Sciatic nerve (tissue), 2 donors: ENCODE data around the gene USP17L17. TPM values are rescaled to one million over a fixed set of nuclear protein-coding genes. Genes with fewer than 3 reads are reported as not detected.
"Not testable (repeated sequence)": the region's sequence is repeated elsewhere in the genome, so short reads cannot be mapped to it uniquely, and the experiment has no call there.

Experiments used
- ATAC-seq: fragments of 200-7000 bp; cut with Tn5 transposase; one replicate; pipeline ENCODE4 v1.9.1; 2020; ENCODE audit warnings: mild to moderate bottlenecking, moderate library complexity
- DNase-seq: peaks from one replicate; pipeline ENCODE4 v3.0.0-alpha.2; 2020; ENCODE audit warnings: low spot score
- intact Hi-C: fragments of 100-400 bp; cut with DNase I; formaldehyde crosslinking; loops from one replicate; pipeline ENCODE4 v1.14.2; 2022
- total RNA-seq: library from RNA; stranded (reverse); fragmentation: NEBNext Ultra II Directional; extraction: Animal tissue kit (Norgen Biotek cat#: 25700); gene quantifications from one replicate; pipeline ENCODE4 v1.2.1, GENCODE V29; 2021
- donor health status: DM: no; HTN: no; CAD: no.
- donor health status: DM: no; HTN: no; CAD: no.

Gene USP17L17
- not detected for total RNA-seq

DNA sequence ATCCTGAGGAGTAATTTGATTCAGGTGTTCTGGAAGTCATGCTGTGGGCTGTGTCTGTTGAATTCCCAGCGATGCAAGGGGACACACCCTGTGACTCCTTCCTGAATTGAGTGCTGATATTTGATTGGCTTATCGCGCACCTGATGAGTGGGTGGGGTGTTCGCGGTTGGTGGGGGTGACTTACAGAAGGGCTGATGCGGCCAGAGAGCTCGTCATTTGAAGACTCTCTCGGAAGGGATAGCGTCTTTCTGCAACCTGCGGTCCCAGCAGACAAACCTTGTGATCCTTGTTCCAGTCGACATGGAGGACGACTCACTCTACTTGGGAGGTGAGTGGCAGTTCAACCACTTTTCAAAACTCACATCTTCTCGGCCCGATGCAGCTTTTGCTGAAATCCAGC, at the start of gene USP17L17:
Gene USP17L17 (plus strand): TSS at position 301 of the 400 bp plus-strand sequence. CDS start 0 bp downstream, at position 301.
- ATAC-seq, DNase-seq: not testable (repeated sequence)

GRCh38 chr4:9210357-9210756, 33.3 kb upstream of the USP17L17 start, which contains the start of gene USP17L10:
TSS of gene USP17L10 (plus strand) at chr4:9210657. CDS start at chr4:9210657, 0 bp downstream.
- intact Hi-C loops, ATAC-seq, DNase-seq: not testable (repeated sequence)

More for the DNA sequence above, at the start of gene USP17L17:
- intact Hi-C loops: not testable (repeated sequence)

DNA sequence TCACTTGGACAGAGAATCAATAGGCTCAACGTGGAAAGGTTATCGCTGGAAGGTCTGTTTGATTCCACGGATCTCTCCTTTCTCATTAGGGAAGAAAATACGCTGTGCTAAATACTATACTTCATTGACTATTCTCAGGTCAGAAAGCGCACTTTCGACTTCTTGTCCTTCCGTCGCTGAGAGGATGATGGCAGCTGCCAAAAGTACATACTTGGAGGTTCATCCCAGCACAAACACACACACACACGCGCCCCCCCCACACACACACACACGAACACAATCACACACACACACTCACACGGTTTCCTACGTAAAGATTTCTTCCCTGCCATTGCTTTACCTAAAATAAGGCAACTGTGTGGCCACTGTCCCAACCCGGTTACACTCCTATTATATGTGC, 29.0 kb upstream of the USP17L17 start:
- DNase-seq, ATAC-seq, intact Hi-C loops: not testable (repeated sequence)

- DNase-seq, ATAC-seq, intact Hi-C loops: not testable (repeated sequence)
Observed at GRCh38 chr4:9215105-9215504, 28.6 kb upstream of the USP17L17 start, which contains the start of gene USP17L11. TSS of gene USP17L11 (plus strand) at chr4:9215405. CDS start at chr4:9215405, 0 bp downstream.

DNA sequence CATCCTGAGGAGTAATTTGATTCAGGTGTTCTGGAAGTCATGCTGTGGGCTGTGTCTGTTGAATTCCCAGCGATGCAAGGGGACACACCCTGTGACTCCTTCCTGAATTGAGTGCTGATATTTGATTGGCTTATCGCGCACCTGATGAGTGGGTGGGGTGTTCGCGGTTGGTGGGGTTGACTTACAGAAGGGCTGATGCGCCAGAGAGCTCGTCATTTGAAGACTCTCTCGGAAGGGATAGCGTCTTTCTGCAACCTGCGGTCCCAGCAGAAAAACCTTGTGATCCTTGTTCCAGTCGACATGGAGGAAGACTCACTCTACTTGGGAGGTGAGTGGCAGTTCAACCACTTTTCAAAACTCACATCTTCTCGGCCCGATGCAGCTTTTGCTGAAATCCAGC, 23.8 kb upstream of the USP17L17 start, which contains the start of gene USP17L12:
Gene USP17L12 (plus strand): TSS at position 301 of the 400 bp plus-strand sequence. CDS start 0 bp downstream, at position 301.
- intact Hi-C loops: not testable (repeated sequence)

GRCh38 chr4:9224596-9224995, 19.1 kb upstream of the USP17L17 start, which contains the start of gene USP17L13:
TSS of gene USP17L13 (plus strand) at chr4:9224896. CDS start at chr4:9224896, 0 bp downstream.
- intact Hi-C loops, DNase-seq, ATAC-seq: not testable (repeated sequence)

More for the DNA sequence above, 23.8 kb upstream of the USP17L17 start, which contains the start of gene USP17L12:
- not testable (repeated sequence) for DNase-seq, ATAC-seq

DNA sequence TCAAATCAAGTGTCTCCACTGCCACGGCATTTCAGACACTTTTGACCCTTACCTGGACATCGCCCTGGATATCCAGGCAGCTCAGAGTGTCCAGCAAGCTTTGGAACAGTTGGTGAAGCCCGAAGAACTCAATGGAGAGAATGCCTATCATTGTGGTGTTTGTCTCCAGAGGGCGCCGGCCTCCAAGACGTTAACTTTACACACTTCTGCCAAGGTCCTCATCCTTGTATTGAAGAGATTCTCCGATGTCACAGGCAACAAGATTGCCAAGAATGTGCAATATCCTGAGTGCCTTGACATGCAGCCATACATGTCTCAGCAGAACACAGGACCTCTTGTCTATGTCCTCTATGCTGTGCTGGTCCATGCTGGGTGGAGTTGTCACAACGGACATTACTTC, 13.4 kb upstream of the USP17L17 start:
- DNase-seq: peak; percentile 51
- ATAC-seq, intact Hi-C loops: not testable (repeated sequence)

GRCh38 chr4:9234085-9234484, 9.6 kb upstream of the USP17L17 start, which contains the start of gene USP17L15:
TSS of gene USP17L15 (plus strand) at chr4:9234385. CDS start at chr4:9234385, 0 bp downstream.
- intact Hi-C loops, DNase-seq, ATAC-seq: not testable (repeated sequence)

DNA sequence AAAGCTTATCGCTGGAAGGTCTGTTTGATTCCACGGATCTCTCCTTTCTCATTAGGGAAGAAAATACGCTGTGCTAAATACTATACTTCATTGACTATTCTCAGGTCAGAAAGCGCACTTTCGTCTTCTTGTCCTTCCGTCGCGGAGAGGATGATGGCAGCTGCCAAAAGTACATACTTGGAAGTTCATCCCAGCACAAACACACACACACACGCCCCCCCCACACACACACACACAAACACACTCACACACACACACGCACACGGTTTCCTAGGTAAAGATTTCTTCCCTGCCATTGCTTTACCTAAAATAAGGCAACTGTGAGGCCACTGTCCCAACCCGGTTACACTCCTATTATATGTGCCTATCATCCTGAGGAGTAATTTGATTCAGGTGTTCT, 5.2 kb upstream of the USP17L17 start:
- peak; percentile 39 for DNase-seq
- intact Hi-C loops, ATAC-seq: not testable (repeated sequence)

DNA sequence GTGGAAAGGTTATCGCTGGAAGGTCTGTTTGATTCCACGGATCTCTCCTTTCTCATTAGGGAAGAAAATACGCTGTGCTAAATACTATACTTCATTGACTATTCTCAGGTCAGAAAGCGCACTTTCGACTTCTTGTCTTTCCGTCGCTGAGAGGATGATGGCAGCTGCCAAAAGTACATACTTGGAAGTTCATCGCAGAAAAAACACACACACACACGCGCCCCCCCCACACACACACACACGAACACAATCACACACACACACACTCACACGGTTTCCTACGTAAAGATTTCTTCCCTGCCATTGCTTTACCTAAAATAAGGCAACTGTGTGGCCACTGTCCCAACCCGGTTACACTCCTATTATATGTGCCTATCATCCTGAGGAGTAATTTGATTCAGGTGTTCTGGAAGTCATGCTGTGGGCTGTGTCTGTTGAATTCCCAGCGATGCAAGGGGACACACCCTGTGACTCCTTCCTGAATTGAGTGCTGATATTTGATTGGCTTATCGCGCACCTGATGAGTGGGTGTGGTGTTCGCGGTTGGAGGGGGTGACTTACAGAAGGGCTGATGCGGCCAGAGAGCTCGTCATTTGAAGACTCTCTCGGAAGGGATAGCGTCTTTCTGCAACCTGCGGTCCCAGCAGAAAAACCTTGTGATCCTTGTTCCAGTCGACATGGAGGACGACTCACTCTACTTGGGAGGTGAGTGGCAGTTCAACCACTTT, 4.4 kb downstream of the USP17L17 start, which contains the start of gene USP17L18:
Gene USP17L18 (plus strand): TSS at position 678 of the 728 bp plus-strand sequence. CDS start 0 bp downstream, at position 678.
- peak; percentile 64 for DNase-seq
- ATAC-seq, intact Hi-C loops: not testable (repeated sequence)

GRCh38 chr4:9253078-9253477, 9.4 kb downstream of the USP17L17 start, which contains the start of gene USP17L19:
TSS of gene USP17L19 (plus strand) at chr4:9253378. CDS start at chr4:9253378, 0 bp downstream.
- DNase-seq, ATAC-seq, intact Hi-C loops: not testable (repeated sequence)

- ATAC-seq, intact Hi-C loops, DNase-seq: not testable (repeated sequence)
Observed at GRCh38 chr4:9257824-9258223, 14.1 kb downstream of the USP17L17 start, which contains the start of gene USP17L20. TSS of gene USP17L20 (plus strand) at chr4:9258124. CDS start at chr4:9258124, 0 bp downstream.

GRCh38 chr4:9262572-9262971, 18.9 kb downstream of the USP17L17 start, which contains the start of gene USP17L21:
TSS of gene USP17L21 (plus strand) at chr4:9262872. CDS start at chr4:9262872, 0 bp downstream.
- intact Hi-C loops, DNase-seq, ATAC-seq: not testable (repeated sequence)

DNA sequence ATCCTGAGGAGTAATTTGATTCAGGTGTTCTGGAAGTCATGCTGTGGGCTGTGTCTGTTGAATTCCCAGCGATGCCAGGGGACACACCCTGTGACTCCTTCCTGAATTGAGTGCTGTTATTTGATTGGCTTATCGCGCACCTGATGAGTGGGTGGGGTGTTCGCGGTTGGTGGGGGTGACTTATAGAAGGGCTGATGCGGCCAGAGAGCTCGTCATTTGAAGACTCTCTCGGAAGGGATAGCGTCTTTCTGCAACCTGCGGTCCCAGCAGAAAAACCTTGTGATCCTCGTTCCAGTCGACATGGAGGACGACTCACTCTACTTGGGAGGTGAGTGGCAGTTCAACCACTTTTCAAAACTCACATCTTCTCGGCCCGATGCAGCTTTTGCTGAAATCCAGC, 23.6 kb downstream of the USP17L17 start, which contains the start of gene USP17L22:
Gene USP17L22 (plus strand): TSS at position 301 of the 400 bp plus-strand sequence. CDS start 0 bp downstream, at position 301.
- DNase-seq, intact Hi-C loops, ATAC-seq: not testable (repeated sequence)

DNA sequence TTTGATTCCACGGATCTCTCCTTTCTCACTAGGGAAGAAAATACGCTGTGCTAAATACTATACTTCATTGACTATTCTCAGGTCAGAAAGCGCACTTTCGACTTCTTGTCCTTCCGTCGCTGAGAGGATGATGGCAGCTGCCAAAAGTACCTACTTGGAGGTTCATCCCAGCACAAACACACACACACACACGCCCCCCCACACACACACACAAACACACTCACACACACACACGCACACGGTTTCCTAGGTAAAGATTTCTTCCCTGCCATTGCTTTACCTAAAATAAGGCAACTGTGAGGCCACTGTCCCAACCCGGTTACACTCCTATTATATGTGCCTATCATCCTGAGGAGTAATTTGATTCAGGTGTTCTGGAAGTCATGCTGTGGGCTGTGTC, 28.0 kb downstream of the USP17L17 start:
- DNase-seq: peak; percentile 84
- intact Hi-C loops, ATAC-seq: not testable (repeated sequence)
